Measurements from ENCODE around the gene FNDC7. TPM values are rescaled to one million over a fixed set of nuclear protein-coding genes. Genes with fewer than 3 reads are reported as not detected.
A peak's percentile ranks its signal among the peaks of the same experiment; 100 is the strongest.
"Not testable (repeated sequence)": the region's sequence is repeated elsewhere in the genome, so short reads cannot be mapped to it uniquely, and the experiment has no call there.

Gene FNDC7
- polyA plus RNA-seq, 1 donor: not detected

DNA sequence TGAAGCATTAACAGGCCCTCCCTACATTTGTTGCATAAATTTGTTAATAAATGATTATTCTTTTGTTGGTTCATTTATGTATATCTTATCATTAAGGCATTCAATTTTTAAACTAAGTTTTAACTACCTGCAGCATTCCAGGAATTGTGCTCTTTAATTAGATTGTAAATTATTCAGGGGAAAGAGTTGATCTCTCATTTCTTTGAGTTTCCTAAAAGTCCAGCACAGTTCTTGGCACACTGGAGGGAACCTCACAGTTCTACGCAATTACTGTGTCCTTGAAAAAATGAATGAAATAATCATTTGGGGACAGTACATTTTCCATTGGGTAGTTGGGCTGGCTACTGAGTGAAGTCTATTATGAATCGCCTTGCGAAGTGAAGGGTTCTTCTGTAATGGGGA is 33.3 kb downstream of the FNDC7 start:
- DNase-seq: no peak

- peak; percentile 99 for DNase-seq
These were observed 33.9 kb downstream of the FNDC7 start, which contains the start of gene STXBP3 for GRCh38 chr1:108746382-108747170. TSS of gene STXBP3 (plus strand) at chr1:108746674. CDS start at chr1:108746738, 64 bp downstream.

DNA sequence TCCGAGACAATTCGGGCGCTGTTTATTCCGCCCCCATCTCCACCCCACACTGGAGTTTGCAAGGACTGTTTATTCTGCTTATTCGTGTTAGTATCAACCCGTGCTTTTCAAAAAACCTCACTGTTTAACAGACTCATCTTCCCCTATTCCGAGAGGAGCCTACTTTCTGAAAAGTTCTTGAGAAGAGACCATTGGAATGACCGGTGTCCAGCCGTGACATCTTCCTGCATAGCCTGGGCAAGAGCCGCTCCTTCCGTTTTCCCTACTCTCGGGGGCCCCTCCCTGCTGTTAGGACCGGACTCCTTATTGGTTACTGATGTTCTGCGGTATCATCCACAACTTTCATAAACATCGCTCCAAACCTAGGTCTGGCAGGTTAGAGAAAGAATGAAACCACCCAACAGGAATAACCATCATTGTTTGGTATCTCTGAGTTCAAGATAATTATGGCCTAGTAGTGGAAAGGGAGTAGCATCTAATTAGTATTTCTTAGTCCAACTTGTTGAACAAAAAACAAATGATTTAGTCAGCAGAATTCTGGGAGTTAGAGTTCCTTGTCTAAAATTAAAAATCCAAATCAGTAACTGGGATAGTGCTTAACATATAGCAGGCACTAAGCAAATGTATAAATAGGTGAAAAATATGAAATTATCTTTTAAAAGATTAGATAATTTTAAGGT is 34.6 kb downstream of the FNDC7 start:
- peak; percentile 87 for DNase-seq

DNA sequence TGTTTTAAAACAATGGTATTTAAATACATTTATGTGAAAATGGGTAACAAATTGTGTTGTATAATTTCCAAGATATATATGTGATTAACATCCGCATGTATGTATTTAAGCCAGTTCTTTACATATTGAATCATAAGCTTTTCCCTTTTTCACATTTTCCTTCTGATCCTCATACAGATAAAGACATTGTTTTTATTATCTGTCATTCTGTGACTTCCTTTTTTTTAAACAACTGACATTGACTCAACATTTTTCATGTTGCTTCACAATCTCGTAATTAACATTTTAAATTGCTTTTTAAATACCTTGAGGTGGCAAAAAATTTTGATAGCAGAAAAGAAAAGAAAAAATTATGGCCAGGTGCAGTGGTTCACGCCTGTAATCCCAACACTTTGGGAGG is 35.2 kb downstream of the FNDC7 start:
- DNase-seq: no peak

GRCh38 chr1:108749081-108749480 is 36.4 kb downstream of the FNDC7 start:
- no peak for DNase-seq

GRCh38 chr1:108750476-108751181 is 37.9 kb downstream of the FNDC7 start:
- no peak for DNase-seq

GRCh38 chr1:108753363-108753762 is 40.7 kb downstream of the FNDC7 start:
- DNase-seq: no peak

DNA sequence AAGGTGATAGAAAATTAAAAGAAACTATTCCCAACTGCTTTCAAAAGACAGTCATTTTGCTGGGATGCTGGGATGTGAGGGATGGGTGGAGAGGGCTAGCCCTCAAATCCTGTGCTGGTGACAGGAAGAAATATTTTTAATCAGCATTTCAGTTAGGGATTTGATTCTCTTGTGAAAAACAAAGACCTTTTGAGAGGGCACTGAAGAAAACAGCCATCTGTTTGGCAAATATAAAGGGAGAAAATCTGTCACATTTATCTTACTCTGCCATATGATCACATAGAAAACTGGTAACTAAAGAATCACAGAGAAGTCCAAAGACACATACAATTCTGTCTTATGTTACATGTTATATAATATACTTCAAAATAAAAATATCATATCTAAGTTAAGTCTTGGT is 46.1 kb downstream of the FNDC7 start:
- no peak for DNase-seq

DNA sequence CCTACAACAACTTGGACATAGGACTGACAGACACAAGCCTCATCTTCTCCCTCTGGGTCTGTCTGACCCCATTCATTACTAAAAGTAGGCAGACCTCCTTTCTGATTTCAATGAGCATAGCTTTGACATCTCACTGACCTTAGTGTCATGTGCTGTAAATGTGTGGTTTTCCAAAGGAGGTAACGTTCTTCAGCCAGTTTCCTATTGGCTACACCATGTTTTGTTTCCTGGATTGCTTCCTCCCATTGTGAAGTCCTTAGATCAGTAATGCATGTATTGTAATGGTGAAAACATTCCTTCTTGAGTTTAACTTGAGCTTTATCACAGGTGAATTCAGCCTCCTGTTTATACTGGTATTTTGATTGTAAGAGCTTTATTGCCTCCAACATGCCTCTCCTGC is 54.4 kb downstream of the FNDC7 start:
- no peak for DNase-seq

- no peak for DNase-seq
These were observed 55.0 kb downstream of the FNDC7 start for GRCh38 chr1:108767708-108768107.

GRCh38 chr1:108777839-108778238 is 65.1 kb downstream of the FNDC7 start:
- no peak for DNase-seq

DNA sequence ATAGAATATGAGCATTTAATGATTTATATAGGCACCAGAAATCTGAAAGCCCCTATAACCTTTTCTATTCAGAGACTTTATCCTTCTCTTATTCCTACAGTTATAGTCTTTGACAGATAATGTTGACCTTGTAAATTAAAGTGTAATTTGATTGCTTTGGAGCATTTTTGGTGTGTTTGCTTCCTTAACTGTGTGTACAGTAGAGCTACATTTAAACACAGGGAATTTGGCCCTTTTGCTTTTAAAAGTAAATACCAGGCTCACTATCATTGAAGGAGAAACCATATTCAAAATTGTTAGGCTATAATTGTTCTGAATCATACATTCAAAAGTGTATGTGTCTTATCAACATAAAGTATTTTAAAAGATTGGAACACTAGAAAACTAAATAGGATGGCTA is 66.7 kb downstream of the FNDC7 start:
- no peak for DNase-seq

- no peak for DNase-seq
These were observed 68.3 kb downstream of the FNDC7 start for GRCh38 chr1:108780937-108781574.

GRCh38 chr1:108781575-108781944 is 68.9 kb downstream of the FNDC7 start:
- not testable (repeated sequence) for DNase-seq

DNA sequence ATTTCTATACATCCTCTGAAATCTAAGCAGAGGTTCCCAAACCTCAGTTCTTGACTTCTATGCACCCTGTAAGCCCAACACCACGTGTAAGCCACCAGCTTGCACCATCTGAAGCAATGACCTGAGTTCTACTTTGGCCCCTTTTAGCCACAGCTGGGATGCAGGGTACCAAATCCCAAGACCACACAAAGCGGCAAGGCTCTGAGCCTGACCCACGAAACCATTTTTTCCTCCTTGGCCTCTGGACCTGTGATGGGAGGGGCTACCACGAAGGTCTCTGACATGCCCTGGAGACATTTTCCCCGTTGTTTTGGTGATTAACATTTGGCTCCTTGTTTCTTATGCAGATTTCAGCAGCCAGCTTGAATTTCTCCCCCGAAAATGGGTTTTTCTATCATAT is 72.6 kb downstream of the FNDC7 start:
- DNase-seq: no peak

DNA sequence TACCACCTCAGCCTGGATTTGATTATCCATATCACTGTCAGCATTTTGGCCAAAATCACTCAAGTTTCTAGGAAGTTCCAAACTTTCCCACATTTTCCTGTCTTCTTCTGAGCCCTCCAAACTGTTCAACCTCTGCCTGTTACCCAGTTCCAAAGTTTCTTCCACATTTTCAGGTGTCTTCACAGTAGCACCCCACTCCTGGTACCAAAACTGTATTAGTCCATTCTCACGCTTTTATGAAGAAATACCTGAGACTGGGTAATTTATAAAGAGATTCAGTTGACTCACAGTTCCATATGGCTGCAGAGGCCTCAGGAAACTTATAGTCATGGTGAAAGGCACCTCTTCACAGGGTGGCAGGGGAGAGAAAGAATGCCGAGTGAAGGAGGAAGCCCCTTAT is 73.2 kb downstream of the FNDC7 start:
- DNase-seq: no peak

DNA sequence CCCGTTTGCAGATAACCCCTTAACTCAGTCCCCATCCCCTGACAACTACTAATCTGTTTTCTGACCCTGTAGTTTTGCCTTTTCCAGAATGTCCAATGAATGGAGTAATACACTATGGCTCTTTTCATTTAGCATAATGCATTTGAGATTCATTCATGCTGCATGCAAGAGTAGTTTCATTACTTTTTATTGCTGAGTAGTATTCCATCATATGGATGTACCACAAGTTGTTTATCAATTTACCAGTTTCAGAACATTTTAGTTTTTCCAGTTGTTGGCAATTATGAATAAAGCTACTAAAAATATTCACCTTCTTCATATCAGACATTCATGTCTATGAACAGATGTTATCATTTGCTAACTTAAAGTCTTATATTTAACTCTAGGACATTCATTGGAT is 79.1 kb downstream of the FNDC7 start:
- DNase-seq: no peak

Other genes starting within 250 kb of the FNDC7 start
- gene EEIG2, start 152.8 kb upstream of the FNDC7 start, polyA plus RNA-seq (ENCODE audit: insufficient read length): 8.8 TPM
- 20.4 TPM for gene HENMT1, start 51.8 kb upstream of the FNDC7 start, polyA plus RNA-seq (ENCODE audit: insufficient read length)
- 42.2 TPM for gene PRPF38B, start 20.6 kb upstream of the FNDC7 start, polyA plus RNA-seq (ENCODE audit: insufficient read length)
- gene STXBP3, start 33.8 kb downstream of the FNDC7 start, polyA plus RNA-seq (ENCODE audit: insufficient read length): 26.8 TPM
- 2.8 TPM for gene AKNAD1, start 144.2 kb downstream of the FNDC7 start, polyA plus RNA-seq (ENCODE audit: insufficient read length)
- gene GPSM2, start 164.1 kb downstream of the FNDC7 start, polyA plus RNA-seq (ENCODE audit: insufficient read length): 27.9 TPM